ENCODE measurements around the gene RBM47. TPM values are rescaled to one million over a fixed set of nuclear protein-coding genes. Genes with fewer than 3 reads are reported as not detected.
"Not testable (repeated sequence)": the region's sequence is repeated elsewhere in the genome, so short reads cannot be mapped to it uniquely, and the experiment has no call there.

The RBM47 gene
- total RNA-seq, 1 donor from 2014 or later = 21.0 TPM

DNA sequence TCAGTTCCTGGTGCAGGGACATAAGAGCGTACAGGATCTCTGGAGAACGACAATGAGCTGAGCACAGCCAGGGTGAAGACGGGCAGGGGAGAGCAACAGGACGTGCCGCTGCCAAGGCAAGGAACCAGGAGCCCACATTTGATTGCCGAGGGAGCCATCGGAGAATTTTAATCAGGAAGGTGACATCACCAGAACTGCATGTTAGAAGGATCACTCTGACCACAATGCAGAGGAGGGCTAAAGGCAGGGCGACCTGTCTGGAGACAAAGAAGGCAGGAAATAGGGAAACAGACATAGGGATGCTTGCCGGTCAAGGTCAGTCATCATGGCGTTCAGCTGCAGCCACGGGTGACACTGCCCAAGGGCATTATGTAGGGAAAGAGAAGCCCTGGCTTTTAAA, 81.4 kb downstream of the RBM47 start:
- ATAC-seq (no peak), DNase-seq (ENCODE audit: low spot score) (no peak)
- intact Hi-C loops (cut with DNase I) = no loop called here

- DNase-seq (ENCODE audit: low spot score) = no peak
- intact Hi-C loops (cut with DNase I) = no loop called here
- no peak for ATAC-seq
Observed at GRCh38 chr4:40547789-40548132, 81.9 kb downstream of the RBM47 start.

GRCh38 chr4:40546969-40547788, 82.5 kb downstream of the RBM47 start:
- DNase-seq (ENCODE audit: low spot score) = no peak
- intact Hi-C loops (cut with DNase I) = no loop called here
- ATAC-seq = peak; percentile 32

DNA sequence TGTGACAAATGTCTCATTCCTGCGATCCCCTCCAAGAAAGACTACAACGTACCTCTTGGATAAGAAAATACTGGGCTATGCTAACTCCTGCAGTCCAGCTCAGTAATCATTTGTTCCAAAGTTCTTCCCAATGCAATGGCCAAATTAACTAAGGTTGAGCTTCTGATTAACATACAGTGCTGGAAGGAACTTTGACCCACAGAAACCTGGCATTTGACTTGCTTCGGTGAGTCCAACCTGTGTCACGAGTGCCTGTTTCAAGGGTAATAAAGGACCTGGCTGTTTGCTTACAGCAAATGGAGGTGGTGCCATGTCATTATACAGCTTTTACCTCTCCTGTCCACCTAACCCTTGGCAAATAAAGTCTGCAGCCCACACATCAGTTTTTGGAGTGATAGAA, 83.2 kb downstream of the RBM47 start:
- intact Hi-C loops (cut with DNase I) = no loop called here
- DNase-seq (ENCODE audit: low spot score) = no peak
- no peak for ATAC-seq

- intact Hi-C loops (cut with DNase I); ATAC-seq; DNase-seq (ENCODE audit: low spot score): not testable (repeated sequence)
Observed at GRCh38 chr4:40545487-40545886, 84.2 kb downstream of the RBM47 start.

- no peak for DNase-seq (ENCODE audit: low spot score)
- no peak for ATAC-seq
- intact Hi-C loops (cut with DNase I) = no loop called here
Observed at GRCh38 chr4:40544221-40544620, 85.4 kb downstream of the RBM47 start.

GRCh38 chr4:40540800-40541199, 88.9 kb downstream of the RBM47 start:
- intact Hi-C loops (cut with DNase I) = no loop called here
- DNase-seq (ENCODE audit: low spot score) = no peak
- no peak for ATAC-seq

DNA sequence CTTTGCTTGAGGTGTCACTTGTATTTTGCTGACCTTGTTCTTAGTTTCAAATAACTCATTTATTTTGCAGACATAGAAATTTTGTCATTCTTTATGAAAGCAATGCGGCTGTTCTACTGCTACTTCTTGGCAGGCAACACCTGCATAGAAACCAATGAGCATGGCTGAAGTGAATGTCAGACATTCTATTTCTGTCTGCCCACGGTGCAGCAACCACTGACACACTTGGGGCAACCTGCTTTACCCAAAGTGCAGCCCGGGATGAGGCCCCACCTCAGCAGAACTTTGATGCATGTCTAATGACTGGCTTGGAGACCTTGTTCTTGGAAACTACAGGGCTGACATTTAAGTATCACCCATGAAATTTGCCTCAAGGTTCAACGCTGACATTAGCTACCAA, 93.6 kb downstream of the RBM47 start:
- DNase-seq (ENCODE audit: low spot score) (no peak), ATAC-seq (no peak)
- intact Hi-C loops (cut with DNase I) = no loop called here

GRCh38 chr4:40531636-40532023, 98.0 kb downstream of the RBM47 start:
- ATAC-seq = no peak
- intact Hi-C loops (cut with DNase I) = no loop called here
- DNase-seq (ENCODE audit: low spot score) = no peak

DNA sequence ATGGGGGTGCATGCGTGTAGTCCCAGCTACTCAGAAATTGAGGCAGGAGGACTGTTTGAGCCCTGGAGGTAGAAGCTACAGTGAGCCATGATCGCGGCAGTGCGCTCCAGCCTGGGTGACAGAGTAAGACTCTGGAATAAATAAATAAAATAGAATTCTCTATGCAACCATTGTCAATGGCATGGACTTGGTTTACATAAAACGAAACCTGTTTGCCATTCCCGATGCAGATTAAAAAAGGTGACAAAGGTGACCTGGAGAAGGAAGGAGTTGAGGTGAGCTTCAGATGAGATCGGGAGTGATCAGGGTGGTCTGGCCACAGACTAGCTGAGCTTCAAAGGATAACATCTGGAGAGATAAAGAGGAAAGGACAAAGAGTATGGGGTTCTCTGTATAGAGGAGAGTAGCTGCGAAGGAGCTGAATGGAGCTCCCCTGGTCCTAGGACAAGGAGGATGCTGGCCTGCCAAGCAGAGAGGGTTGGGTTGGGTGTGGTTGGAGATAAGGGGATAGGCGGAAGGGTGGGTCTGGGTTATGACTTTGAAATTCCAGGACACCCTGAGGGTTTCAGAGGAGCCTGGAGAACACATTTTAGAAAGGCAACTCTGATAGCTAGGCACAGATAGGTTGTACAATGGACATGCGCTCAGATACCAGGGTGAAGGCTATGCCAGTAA, 98.6 kb downstream of the RBM47 start:
- intact Hi-C loops (cut with DNase I) = no loop called here
- ATAC-seq = no peak
- no peak for DNase-seq (ENCODE audit: low spot score)

DNA sequence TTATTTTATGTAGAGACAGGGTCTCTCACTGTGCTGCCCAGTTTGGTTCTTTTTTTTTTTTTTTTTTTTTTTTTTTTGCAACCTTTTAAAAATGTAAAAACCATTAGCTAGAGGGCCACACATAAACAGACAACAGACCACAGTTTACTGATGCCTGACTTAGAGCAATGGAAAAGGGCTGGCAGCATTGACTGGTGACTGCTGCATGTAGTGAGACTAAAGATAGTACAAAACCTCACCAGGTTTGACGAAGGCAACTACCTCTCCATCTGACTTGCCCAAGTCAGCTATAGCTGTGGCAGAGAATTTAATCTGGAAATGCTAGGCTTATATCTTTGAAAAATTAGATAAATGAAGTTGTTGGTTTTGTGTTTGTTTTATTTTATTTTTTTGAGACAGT, 102.9 kb downstream of the RBM47 start:
- no peak for ATAC-seq
- DNase-seq (ENCODE audit: low spot score) = no peak
- intact Hi-C loops (cut with DNase I) = no loop called here

GRCh38 chr4:40525752-40526598, 103.7 kb downstream of the RBM47 start:
- intact Hi-C loops (cut with DNase I) = no loop called here
- ATAC-seq (peak; percentile 91), DNase-seq (ENCODE audit: low spot score) (no peak)

- DNase-seq (ENCODE audit: low spot score) = no peak
- no peak for ATAC-seq
- intact Hi-C loops (cut with DNase I) = no loop called here
Observed at GRCh38 chr4:40524366-40525041, 105.2 kb downstream of the RBM47 start.

DNA sequence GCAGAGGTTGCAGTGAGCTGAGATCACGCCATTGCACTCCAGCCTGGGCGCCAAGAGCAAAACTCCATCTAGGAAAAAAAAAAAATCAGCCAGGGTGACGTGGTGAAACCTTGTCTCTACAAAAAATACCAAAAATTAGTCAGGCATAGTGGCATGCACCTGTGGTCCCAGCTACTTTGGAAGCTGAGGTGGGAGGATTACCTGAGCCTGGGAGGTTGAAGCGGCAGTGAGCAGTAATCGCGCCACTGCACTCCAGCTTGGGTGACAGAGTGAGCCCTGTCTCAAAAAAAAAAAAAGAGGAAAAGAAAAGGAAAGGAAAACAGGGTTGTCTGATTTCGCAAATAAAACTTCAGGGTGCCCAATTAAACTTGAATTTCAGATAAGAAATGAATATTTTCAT, 106.1 kb downstream of the RBM47 start:
- intact Hi-C loops (cut with DNase I) = no loop called here
- ATAC-seq (no peak), DNase-seq (ENCODE audit: low spot score) (no peak)

DNA sequence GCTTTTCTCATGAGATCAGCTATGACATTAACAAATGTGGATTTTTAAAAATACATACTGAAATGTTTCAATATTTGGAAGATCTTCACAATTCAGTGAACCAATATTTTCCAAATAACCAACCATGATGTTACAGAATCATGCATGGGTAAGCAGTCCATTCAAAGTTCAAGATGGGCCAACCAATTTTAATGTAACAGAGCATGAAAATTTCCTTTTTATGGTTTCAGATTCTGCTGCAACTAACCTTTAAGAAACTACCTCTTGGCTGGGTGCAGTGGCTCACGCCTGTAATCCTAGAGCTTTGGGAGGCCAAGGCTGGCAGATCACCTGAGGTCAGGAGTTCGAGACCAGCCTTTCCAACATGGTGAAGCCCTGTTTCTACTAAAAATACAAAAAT, 107.7 kb downstream of the RBM47 start:
- DNase-seq (ENCODE audit: low spot score) = no peak
- intact Hi-C loops (cut with DNase I) = no loop called here
- ATAC-seq = no peak

- intact Hi-C loops (cut with DNase I) = no loop called here
- ATAC-seq (no peak), DNase-seq (ENCODE audit: low spot score) (no peak)
Observed at GRCh38 chr4:40520533-40520932, 109.1 kb downstream of the RBM47 start.

DNA sequence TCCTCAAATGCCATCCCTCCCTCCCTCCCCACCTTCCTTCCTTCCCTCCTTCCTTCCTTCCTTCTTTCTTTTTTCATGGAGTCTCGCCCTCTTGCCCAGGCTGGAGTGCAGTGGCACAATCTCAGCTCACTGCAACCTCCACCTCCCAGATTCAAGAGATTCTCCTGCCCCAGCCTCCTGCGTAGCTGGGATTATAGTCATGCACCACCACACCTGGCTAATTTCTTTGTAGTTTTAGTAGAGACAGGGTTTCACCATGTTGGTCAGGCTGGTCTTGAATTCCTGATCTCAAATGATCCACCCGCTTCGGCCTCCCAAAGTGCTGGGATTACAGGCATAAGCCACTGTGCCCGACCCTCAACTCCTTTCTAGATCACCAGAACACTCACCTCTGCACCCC, 112.6 kb downstream of the RBM47 start:
- ATAC-seq; intact Hi-C loops (cut with DNase I); DNase-seq (ENCODE audit: low spot score): not testable (repeated sequence)

- no peak for ATAC-seq
- no peak for DNase-seq (ENCODE audit: low spot score)
- intact Hi-C loops (cut with DNase I) = no loop called here
Observed at GRCh38 chr4:40516651-40517050, 113.0 kb downstream of the RBM47 start.

All from sciatic nerve (tissue), 2 donors.